AG20443 (cell line): ENCODE results near the gene SOD2.
"Not testable (repeated sequence)": the region's sequence is repeated elsewhere in the genome, so short reads cannot be mapped to it uniquely, and the experiment has no call there.

Experiments used
- DNase-seq: peaks from one replicate; pipeline ENCODE4 v3.0.0; 2012; ENCODE audit warnings: low spot score, mixed read lengths

The SOD2 gene

DNA sequence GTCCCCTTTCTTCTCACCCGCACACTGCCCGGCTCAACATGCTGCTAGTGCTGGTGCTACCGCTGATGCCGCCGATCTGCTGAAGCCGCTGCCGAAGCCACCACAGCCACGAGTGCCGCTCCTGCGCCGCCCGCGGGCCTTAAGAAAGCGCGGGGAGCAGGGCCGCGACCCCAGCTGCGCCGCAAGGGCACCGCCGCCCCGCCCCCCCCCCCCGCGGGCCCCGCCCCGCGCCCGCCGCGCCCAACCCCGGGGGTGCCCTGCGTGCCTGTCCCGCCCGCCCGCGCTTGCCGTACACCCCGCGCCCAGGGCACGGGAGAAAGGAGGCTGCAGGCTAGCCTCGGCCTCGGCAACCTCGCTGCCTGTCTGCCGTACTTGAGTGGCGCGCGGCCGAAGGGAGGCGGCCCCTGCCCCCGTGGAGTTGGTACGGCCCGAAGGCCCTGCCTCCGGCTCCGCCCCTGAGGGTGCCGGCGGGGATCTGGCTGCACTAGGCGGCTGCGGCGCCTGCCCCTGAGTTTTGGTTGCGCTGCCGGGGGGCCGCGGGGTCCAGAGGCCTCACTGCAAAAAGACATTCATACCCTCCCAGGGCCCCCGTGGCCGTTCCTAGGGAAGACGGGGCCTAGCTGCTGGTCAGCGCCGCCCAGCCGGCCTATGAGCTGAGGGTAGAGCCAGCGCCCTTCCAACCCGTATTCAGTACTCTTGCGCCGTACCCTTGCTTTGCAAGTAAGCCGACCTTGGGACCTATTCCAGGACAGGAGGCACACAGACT is at the start of gene SOD2:
TSS of gene SOD2 (minus strand) at position 114 of the 766 bp plus-strand sequence. CDS start at position 40, 74 bp downstream.
- peak; percentile 91 for DNase-seq

DNA sequence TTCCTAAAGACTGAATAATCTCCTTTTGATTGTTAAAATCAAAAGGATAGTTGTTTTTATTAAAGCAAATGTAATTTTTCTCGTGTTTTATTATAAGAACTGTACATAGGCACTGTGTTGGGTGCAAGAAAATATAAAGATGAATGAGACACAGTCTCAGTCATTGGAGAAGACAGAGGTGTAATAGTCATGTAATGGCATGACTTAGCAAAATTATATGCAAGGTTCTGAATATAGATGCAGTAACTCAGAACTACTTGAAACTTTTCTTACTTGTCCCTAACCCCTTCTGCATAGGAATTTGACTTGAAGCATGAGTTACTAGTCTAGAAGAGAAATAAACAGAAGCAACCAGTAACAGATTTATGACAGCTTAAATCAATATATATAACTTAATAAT is 49.1 kb upstream of the SOD2 start:
- no peak for DNase-seq

DNA sequence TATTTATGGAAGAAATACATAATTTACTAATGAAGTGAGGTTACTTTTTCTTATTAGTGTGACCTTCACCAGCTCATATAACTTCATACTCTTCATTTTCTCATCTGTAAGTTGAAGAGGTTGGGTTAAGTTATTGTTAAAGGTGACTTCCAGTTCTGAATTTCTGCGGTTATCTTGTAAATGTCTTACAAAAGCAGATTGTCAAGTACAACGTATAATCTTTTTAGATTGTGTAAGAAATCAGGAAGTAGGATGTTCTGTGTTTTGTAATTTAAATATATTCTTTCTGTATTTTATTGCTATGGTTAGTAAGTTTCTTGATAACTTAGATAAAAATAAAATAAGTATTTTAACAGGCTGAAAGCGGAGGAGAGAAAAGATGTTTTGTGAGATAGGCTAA is 46.3 kb upstream of the SOD2 start:
- no peak for DNase-seq

DNA sequence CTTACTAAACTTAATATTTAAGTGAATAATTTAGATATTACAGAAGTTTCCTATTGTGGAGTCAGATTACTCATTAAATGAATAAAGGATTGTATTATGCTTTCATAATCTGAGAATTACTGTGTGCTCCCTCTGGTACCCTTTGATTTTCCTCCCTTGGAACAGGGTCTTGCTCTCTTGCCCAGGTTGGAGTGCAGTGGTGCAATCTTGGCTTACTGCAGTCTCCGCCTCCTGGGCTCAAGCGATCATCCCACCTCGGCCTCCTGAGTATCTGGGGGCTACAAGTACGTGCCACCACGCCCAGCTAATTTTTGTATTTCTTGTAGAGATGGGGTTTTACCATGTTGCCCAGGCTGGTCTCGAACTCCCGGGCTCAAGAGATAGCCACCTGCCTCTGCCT is 43.9 kb upstream of the SOD2 start:
- no peak for DNase-seq

DNA sequence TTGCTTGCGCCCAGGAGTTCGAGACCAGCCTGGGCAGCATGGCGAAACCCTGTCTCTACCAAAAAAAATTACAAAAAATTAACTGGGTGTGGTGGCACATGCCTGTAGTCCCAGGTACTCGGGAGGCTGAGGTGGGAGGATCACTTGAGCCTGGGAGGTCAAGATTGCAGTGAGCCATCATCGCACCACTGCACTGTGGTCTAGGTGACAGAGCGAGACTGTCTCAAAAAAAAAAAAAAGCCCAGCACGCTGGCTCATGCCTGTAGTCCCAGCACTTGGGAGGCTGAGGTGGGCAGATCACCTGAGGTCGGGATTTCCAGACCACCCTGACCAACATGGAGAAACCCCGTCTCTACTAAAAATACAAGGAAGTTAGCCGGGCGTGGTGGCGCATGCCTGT is 40.4 kb upstream of the SOD2 start:
- DNase-seq: not testable (repeated sequence)

DNA sequence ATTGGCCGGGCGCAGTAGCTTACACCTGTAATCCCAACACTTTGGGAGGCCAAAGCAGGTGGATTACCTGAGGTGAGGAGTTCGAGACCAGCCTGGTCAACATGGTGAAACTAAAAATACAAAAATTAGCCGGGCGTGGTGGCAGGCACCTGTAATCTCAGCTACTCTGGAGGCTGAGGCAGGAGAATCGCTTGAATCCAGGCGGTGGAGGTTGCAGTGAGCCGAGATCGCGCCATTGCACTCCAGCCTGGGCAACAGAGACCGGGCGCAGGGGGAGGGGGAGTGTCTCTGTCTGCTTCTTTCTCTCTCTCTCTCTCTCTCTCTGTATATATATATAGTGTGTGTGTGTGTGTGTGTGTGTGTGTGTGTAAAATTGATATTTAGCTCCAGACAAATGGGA is 39.5 kb upstream of the SOD2 start:
- DNase-seq: not testable (repeated sequence)

GRCh38 chr6:159730332-159730676 is 37.3 kb upstream of the SOD2 start:
- no peak for DNase-seq

- peak; percentile 14 for DNase-seq
Measured at GRCh38 chr6:159729598-159730331, 36.7 kb upstream of the SOD2 start.

DNA sequence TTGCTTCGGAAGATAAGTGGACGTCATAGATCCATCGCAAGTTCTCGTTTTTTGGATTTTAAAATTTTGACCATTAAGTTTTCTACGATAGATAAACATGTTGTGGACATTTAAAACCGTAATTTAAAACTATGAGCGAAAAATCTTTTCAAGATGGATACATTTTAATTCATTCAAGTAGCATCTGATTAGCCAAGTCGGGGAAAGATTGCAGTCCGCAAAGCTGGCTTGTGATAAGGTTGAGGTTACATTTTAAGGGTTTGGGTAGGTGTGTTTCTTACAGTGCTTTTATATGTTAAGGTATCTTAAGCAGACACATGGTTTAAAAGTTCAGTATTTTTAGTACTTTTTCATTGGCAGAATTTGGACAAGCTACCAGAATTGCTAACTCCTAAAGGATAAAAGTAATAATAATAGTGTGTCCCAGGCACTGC is 35.5 kb upstream of the SOD2 start:
- no peak for DNase-seq

- DNase-seq: peak; percentile 66
Measured at GRCh38 chr6:159727717-159728445, 34.8 kb upstream of the SOD2 start.

GRCh38 chr6:159726918-159727716 is 34.1 kb upstream of the SOD2 start, which contains the start of gene WTAP:
Gene WTAP (plus strand): TSS chr6:159727506. CDS start chr6:159736266, 8,760 bp downstream.
- peak; percentile 96 for DNase-seq

DNA sequence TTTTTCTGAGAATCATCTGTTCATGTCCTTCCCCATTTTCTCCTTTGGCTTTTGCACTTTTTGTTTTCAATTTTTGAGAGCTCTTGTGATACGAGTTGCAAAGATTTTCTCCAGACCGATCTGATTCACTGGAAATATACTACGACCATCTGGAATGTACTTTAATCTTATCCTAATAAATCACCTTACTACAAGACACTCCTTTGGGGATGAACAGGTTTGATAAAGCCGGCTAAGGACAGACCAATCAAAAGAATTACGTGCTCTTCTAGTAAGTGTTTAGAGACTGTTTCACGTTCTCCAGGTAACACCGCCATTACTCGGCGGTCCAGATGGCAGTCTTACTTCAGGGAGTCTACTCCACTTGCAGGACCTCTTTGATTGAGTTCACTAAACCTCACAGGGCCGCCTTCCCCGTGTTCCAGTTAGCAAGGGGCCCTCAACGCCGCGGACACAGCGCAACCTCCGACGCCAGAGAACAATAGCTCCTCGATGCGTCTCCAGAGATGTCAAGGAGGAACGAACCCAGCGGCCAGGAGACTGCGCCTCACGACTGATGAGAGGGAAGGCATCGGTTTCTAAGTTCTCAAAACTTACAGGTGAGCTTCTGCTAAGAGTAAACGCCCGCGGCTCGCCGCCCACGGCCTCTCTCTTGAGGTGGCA is 33.3 kb upstream of the SOD2 start:
- no peak for DNase-seq

GRCh38 chr6:159725208-159725607 is 32.2 kb upstream of the SOD2 start:
- not testable (repeated sequence) for DNase-seq

GRCh38 chr6:159724778-159725177 is 31.7 kb upstream of the SOD2 start:
- no peak for DNase-seq

DNA sequence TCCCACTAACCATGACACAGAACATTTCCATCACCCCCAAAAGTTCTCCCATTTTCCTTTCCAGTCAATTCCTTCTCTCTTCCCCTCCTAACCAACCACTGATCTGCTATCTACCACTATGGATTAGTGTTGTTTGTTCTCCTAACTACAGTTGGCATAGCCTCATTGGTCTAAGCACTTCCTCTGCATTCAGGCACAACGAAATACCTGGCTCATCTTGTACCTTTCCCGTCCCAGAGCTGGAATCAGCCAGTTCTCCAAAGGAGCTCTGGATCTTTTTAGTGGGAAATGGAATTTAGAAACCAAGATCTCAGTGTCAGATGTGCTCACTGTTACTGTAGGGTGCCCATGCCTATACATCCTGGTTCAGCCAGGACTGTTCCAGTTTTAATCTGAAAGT is 30.2 kb upstream of the SOD2 start:
- no peak for DNase-seq

DNA sequence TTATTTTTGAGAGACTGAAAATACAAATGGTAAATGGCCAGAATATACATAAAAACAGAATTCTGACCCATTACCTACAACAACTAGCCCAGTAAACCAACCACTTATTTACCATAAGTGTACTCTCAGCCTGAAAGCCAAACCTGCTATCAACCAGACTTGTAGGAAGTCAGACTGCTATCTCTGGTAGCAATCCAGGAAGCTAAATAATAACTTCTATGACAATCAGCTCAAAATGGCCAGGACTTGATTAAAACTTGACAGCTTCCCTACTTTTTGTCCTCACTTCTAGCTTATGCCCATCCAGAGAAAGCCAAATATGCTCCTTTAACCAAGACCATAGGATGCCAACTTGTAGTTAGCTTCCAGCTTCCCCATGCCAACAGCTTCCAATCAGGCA is 29.6 kb upstream of the SOD2 start:
- no peak for DNase-seq

- not testable (repeated sequence) for DNase-seq
Measured at GRCh38 chr6:159721981-159722380, 28.9 kb upstream of the SOD2 start.

DNA sequence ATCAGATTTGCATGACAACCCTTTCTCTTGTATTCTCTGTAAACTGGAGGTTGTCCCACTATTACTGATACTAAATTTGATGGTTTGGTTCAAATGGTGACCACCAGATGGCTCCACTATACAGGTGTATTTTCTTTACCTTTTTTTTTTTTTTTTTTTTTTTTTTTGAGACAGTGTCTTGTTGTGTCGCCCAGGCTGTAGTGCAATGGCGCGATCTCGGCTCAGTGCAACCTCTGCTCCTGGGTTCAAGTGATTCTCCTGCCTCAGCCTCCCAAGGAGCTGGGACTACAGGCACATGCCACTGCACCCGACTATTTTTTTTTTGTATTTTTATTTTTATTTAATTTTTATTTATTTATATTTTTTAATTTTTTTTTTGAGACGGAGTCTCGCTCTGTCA is 27.7 kb upstream of the SOD2 start:
- DNase-seq: no peak

- DNase-seq: no peak
Measured at GRCh38 chr6:159719287-159719686, 26.2 kb upstream of the SOD2 start.

DNA sequence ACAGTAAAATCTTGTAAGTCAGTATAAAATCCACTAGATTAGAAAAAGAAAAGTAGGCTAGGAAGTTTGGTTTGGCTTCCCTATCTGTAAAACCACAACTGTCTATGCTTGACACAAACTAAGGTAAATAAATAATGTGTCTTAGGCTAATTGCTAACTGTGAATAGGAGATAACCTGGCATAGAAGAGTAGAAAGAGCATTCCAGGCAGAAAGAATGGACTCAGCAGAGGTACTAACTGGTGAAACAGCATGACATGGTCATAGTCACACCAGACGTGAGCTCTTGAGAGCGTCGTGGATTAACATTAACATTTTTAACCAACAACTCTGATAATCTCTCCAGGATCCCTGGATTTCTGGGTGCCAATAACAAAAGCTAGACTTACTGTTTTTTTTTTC is 25.6 kb upstream of the SOD2 start:
- no peak for DNase-seq
